ENCODE results near the gene GAPDHS.

Gene GAPDHS

DNA sequence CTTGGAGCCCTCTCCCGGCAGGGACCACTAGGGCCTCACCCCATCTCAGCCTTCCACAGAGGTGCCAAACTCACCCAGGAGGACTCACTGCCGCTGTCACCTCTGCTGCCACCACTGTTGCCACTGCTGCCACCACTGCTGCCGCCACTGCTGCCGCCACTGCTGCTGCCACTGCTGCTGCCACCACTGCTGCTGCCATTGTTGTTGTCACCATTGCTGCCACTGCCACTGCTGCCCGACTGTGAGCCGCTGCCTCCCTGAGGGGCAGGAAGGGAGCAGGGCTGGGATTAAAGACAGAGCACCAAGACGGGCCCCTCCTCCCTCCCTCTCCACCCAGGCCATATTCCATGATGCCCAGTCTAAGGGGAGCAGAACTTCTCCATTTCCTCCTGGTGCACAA lies 21.9 kb upstream of the GAPDHS start:
- DNase-seq: no peak

DNA sequence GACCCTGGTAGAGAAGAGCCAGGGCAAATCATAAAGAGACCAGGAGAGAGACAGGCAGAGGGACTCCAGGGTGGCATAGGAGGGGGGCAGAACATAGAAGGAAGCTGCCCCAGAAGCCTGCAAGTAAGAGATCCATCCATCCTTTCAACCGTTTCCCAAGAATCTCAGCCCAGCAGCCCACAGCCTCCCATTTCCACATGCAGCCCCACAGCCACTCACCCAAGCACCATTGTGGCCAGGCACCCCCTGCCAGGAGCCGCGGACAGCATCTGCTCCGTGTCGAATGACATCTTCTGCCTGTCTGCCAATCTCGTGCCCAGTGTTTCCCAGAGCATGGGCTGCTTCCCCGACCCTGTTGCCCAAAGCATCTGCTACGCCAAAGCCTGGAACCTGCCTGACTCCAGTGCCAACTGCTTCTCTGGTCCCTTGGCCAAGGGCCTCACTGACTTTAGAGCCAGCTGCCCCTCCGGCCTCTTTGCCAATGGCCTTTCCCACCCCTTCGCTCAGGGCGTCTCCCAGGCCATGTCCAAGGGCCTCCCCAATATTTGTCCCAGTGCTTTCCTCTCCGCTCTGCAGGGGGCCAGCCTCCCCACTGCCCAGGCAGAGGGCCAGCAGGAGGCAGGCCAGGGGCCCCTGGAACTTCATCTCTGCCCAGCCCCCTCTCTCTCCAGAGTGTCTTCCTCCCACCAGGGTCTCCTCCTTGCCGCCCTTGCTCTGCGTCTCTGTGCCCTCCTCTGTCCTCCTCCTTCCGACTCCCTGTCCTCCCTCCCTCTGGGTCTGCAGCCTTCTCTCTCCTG lies 20.2 kb upstream of the GAPDHS start:
- no peak for DNase-seq

DNA sequence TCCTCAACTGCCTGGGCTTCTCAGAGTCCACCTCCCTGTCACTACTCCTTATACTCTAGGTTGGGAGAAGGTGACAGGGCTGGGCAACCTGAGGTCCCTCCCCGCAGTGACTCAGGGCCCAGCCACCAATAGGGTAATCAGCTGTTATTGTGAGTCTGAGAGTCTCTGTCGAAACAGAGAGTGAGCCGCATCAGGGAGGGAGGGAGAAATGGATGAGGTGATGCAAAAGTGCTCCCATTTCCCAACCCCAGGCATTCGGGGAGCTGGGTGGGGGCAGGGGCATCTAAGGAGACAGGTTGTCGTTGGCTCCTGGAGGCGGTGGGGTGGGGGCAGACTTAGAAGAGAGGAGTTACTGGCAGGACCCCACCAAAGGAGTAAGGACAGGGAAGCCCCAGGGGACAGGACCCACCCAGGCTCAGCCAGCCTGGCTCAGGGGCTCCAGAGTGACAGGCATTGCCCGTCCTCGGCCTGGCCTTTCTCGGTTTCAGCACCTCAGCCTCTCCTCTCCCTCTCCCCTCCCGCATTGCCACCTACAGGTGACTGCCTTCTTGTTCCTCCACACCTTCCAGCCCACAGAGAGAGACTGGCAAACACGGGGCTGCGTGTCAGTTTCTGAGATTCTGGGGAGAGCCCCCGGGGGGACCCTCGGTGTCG lies 19.5 kb upstream of the GAPDHS start, which contains the start of gene DMKN:
DMKN (minus strand) TSS at position 22 of the 654 bp plus-strand sequence. CDS start 174 bp downstream, outside the sequence.
- no peak for DNase-seq

DNA sequence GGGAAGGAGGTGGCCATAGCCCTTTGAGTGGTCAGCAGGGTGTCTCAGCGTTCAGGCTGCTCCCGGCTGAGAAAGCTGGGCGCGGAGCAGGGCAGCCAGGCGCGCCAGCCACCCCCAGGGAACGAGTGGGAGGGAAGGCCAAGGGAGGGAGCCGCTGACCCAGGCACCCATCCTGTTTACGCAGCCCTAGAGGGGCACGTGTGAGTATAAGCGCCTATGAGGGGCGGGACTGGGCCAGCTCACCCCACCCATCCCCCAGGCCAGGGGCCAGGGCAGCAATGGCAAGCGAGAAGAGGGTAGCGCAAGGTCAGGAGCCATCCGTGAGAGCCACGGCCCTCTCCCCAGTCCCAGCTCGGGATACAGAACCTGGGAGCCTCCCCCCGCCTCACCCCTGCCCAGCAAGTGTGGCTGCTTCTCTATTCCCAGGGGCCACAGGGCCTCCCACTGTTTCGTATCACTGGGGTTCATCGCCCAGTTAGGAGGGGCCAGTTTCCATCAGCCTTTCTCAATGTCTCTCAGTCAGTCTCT lies 18.9 kb upstream of the GAPDHS start:
- no peak for DNase-seq

DNA sequence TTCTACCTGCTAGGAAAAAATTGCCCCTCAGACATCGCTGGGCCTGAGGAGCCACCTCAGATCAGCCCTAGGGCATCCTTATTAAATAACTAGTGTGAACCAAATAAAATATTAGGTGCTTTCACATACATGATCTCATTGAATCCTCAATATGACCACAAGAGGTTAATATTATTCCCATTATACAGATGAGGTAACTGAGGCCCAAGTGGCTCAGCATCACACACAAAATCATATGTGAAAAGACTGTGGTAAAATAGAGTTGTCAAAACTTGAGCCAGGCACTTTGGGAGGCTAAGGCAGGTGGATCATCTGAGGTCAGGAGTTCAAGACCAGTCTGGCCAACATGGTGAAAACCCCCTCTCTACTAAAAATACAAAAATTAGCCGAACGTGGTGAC lies 16.9 kb upstream of the GAPDHS start:
- no peak for DNase-seq

DNA sequence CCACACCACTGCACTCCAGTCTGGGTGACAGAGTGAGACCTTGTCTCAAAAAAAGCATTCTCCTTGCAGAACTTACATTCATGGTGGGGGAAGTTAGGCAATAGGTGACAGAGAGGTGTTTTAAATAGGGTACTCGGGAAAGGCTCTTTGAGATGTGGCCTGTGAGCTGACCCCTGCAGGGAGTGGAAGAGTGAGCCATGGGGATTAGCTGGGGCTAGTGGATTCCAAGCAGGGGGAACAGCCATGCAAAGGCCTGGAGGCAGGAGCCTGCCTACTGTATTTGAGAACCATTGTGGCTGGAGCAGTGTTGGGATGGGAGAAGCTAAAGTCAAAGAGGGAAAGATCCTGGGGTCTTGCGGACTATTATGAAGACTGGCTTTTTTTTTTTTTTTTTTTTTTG lies 15.9 kb upstream of the GAPDHS start:
- DNase-seq: no peak

DNA sequence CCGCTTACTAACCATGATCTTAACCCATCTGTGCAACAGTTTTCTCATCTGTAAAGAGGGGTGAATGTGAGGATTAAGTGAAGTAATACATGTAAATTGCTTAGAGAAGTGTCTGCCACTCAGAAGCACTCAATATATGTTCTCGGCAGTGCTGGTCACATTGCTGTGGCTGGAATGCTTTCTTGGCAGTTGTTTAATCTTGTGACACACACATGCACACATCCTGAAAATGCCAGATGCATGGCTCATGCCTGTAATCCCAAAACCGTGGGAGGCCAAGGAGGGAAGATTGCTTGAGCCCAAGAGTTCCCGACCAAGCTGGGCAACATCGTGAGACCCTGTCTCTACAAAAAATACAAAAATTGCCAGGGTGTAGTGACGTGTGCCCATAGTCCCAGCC lies 14.9 kb upstream of the GAPDHS start:
- DNase-seq: no peak

DNA sequence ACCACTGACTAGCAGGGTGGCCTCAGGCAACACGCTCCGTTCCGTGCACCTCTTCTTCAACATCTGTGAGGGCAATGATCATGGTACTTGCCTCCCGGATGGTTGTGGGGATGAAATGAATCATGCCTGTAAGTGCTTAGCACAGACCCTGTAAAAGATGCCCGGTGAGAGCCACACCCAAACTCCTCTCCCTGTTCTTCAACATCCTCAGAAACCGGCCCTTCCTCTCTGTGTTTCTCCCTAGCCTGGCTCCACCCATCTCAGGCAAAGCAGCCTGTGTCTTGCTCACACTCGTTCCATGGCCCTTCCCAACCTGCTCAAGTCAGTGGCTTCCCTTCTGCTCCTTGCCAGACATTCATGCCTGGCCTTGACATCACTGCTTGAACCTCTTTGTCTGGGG lies 14.0 kb upstream of the GAPDHS start:
- DNase-seq: no peak

DNA sequence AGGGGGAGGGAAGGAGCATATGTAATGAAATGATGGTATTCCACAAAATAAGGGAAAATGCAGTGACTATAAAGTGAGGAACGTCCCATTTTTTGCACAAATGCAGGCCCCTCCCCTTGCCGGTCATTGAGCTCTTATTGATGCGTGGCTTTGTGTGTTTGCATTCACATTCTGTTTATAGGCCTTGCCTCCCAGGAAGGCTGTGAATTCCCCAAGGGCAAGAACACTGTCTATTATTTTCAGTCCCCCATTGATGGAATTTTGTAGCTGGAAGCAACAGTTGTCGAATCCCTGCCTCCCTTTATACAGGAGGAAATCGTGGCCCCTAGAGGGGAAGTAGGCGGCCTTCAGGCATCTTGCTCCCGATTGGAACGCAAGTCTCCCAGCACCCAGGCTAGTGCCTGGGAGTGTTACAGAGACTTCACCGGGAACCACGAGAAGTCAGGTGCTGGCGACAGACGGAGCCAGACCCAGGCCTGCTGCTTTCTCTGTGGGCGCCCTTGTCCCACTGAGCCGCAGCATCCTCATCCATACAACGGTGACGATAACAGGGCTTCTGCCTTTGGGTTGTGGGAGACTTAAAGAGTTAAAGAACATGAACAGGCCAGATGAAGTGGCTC lies 12.0 kb upstream of the GAPDHS start:
- no peak for DNase-seq

DNA sequence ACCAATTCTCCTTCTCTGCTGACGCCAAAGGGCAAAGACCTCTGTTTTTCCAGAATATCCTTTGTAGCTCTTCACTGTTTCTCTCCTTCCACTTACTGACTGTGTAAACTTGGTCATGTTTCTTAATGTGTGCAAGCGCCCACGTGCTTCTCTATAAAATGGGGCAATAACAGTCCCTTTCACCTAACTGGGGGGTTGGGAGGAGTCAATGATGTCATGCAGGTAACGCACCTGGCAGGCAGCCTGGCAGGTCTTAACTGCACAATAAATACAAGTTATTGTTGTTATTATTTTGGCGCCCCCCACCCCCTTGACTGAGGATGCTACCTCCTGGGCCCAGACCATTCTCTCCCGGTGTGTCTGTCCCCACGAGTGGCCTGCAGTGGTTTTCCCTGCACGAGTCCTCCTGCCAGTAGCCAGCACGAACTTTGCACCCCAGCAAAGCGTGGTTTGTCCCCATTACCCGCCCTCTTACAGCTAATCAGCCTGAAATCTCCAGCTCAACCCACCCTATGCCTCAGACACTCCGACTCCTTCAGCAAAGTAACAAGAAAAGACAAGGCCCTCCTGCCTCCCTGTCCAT lies 10.4 kb upstream of the GAPDHS start:
- DNase-seq: no peak

DNA sequence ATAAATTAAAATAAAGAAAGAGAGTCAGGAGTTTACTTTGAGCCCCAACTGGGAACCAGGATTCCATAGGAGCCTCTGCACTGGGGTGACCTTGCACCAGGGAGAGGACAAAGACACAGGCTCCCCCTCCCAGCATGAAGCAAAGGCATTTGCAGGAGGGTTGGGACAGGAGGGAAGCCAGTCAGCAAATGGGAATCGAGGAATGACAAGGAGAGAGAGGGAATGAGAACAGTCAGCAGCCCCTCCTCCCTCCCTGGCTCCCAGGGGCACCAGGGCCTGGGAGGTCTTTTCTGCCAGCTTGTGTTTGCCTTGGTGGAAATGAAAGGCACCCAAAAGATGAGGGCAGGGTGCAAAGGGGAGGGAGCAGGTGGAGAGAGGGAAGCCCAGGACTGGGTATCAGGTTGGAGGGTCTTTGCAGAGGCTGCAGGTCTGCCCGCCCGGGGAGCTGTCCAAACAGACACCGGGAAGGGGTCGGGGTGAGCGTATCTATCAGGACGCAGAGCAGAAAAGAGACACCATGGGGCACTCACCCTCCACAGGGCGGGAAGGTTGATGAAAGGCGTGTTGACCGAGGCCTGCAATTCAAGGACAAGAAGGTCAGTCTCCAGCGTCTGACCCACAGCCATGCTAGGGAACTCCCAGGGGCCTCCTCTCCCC lies 8.9 kb upstream of the GAPDHS start:
- no peak for DNase-seq

DNA sequence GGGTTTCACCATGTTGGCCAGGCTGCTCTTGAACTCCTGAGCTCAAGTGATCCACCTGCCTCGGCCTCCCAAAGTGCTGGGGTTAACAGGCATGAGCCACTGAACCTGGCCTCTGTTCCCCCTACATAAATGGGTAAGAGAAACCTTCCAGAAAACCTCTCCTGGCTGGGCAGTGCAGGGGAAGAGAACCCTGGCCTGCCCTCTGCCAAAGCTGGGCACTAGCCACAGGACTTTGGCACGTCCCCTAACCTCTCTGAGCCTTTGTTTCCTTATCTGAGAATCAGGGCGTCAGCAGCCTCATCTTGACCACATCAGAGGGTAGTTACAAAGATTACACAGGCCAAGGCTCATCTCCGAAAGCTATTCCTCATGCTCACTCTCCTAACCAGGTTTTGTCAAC lies 7.4 kb upstream of the GAPDHS start:
- no peak for DNase-seq

DNA sequence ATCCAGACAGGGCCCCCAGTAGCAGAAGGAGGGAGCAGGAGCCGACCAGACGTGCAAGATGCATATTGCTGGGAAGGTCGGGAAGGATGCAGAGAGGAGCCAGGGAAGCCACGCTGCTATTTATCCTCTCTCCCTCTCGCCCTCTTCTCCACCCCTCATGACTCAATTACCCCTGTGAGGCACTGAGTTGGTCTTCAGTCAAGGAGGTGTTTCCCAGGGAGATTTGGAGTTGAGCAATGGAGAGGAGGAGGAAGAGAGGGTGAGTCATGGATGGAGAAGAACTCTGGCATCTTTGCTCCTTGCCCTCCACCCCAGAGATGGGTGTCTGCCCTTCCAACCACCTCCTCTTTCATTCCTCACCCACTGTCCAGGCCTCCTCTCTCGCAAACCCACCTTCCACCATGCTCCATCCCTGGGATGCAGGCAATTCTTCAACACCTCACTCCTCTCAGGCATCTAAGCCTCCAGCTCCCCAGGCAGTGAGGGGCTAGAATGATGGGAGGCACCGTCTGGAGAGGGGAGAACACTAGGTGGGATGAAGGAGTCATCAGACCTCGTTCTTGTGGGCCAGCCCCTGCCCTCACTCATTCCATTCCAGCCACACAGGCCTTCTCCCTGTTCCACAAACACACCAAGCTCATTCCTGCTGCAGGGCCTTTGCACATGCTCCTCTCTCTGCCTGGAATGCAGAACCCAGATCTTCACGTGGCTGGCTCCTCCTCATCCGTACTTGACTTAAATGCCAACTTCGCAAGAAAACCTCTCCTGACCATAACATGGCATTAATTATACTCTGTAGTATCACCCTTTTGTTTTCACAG lies 4.8 kb upstream of the GAPDHS start, which contains the start of gene SBSN:
SBSN (minus strand) TSS at position 94 of the 821 bp plus-strand sequence; CDS start at position 64, 30 bp downstream.
- no peak for DNase-seq

DNA sequence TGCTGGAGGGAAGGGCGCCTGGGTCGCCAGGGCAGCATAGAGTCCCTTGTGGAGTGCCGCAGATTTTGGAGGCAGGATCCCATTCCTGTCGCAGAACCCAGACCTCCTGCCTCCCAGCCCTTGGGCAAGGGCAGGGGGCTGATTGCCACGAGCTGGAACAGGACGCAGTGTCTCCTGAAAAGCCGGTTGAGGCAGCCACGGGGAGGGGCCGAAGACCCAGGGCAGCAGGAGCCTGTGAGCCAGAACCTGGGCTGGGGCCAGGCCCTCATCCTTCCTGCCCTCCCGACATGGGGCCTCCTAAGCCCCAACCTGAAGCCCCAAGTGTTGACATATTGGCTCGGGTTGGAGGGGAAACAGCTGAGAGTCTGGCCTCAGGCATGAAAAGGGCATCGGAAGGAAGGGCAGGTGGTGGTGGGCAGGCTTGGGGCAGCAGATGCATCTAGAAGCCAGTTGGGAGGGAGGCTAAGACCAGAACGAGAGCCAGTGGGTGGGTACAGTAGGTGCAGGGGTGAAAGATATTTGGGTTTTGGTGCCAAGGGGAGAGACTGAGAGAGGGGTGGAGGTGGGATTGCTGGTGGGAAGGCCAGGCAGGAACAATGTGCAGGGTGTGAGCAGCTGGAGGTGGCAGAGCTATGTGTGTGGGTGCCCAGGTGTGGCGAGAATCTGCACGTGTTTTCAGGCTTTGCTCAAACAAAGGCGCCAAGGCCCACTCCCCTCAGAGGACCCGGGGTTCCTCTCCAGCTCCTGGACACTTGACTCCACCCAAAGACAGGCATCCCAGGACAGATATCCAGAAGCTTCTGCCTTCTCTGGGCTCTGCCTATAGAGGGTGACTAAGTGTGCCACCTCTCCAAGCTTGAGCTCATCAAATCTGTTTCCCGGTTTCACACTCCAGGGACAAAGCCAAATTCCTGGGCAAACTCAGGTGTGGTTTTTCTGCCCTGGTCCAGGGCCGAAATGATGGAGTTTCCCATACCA lies 3.7 kb upstream of the GAPDHS start:
- no peak for DNase-seq

DNA sequence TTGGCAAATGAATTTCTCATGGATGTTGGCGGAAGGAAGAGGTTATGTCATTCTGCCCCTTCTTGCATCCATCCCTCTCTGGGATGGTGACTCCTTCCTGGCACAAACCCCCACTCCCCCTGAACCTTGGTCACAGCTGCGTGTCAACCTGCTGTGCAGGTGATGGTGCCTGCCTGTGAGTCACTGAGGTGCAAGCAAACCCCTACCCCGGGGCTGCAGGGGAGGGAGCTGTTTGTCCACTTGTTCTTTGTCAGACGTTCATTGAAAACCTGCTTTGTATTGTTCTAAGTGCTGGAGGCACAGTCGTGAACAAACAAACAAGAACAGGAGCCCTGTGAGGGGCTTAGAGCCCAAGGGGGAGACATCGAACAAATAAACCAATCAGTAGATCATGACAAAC lies 2.0 kb upstream of the GAPDHS start:
- no peak for DNase-seq

DNA sequence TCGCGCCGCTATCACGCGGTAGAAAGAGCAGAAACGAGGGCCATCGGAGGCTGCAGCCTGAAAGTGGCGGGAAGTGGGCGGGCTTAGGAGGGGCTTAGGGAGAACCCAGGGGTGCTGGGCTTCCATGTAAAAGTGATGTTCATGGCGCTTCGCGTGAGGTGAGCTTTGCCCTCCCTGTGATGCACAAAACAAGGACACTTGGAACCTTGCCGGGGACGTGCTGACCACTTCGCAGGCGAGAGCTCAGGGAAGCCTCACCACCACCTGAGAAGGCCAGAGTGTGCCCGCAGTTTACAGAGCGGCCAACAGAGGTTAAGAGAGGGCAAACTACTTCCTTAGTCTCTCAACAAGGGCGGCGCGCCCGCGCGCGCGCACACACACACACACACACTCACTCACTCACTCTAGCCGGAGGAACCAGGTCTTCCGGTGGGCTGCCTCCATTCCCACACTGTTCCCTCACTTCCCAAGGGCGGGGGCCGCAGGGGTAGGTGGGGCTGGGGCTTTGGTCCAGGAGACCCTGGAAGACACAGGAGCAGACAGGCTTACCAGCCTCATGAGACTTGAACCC lies 651 bp downstream of the GAPDHS start:
- no peak for DNase-seq

DNA sequence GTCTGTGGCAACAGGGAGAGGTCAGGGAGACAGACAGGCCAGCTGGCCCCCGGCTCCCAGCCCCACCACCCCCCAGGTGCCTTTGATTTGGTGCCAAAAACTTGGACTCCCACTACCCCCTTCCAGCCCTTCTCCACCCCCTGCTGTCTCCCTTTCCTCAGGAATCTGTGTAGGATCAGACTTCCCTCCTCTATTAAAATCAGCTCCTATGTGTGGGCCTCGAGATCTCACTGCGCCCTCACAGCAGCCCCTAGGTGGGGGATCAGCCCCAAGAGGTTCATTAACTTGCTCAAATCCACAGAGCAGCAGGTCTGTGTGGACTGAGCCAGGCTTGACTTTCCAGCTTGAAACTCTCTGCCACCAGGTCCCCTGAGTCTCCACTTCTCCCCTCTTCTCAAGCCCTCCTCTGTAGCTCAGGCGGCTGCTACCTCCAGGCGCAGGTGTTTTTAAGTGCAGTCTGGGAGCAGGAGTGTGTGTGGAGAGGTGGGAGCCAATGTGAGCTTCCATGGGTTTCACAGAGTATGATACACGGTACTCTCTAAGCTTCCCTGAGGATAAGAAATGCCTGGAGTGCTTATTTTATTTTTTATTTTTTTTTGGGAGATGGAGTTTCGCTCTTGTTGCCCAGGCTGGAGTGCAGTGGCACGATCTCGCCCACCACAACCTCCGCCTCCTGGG lies 1.7 kb downstream of the GAPDHS start:
- no peak for DNase-seq

DNA sequence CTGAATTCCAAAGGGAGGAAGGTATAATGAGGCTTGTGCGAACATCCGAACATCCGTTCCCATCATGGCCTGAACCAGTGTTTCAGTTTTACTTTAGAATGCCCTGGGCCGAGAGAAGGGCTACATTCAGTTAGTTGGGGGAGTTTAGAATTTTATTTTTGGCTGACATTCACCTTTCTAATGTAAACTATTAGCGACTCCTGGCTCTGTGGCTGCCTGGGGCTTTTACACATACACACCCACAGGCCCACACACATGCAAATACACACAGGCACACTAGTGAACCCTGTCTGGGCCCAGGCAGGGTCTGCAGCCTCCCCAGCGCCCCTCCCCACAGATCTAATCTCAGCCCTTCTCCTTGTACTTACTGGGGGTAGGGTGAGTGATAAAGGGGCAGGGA lies 6.1 kb downstream of the GAPDHS start:
- no peak for DNase-seq

DNA sequence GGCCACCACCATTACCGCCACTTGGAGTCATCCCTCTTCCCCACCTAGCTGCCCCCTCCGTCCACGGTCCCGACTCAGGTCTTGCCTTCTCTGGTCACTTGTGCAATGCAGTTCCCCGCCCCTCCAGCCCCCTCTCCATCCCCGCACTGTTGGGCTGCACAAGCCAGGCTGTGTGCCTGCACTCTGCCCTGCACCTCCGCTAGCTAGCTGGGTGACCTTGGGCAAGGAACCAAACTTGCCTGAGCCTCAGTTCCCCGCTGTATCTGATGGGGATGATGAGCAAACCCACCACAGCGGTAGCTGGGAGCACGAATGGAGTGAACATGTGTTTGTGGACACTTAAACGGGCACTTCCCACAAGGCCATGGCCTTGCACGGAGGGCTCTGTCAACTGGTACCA lies 6.6 kb downstream of the GAPDHS start:
- DNase-seq: no peak
